Measurements from ENCODE around the gene GRK4. TPM values are rescaled to one million over a fixed set of nuclear protein-coding genes. Genes with fewer than 3 reads are reported as not detected.

GRK4 gene
- total RNA-seq, 1 donor from 2014 or later = 1.3 TPM

GRCh38 chr4:3019145-3019846 is 55.9 kb downstream of the GRK4 start:
- no peaks in the 10 kb centered on the region for H3K36me3 Mint-ChIP-seq
- no peaks in the 10 kb centered on the region for H3K9me3 ChIP-seq (ENCODE audit: low read depth)
- H3K27ac Mint-ChIP-seq = peak overlapping the region; percentile 57
- no peak overlapping the region for H3K4me2 ChIP-seq
- no peaks in the 10 kb centered on the region for H3K79me2 ChIP-seq (ENCODE audit: low read depth)
- H3K27me3 Mint-ChIP-seq (ENCODE audit: insufficient read depth, low read depth) = peaks cover 5% of the 10 kb centered on the region
- H3F3A ChIP-seq (ENCODE audit: low read depth) = no peaks in the 10 kb centered on the region
- no peak overlapping the region for H3K27ac ChIP-seq
- H3K4me1 ChIP-seq = no peaks in the 10 kb centered on the region
- H3K27me3 ChIP-seq = no peaks in the 10 kb centered on the region
- H3K9ac ChIP-seq = no peak overlapping the region
- no peak for DNase-seq (ENCODE audit: low spot score)
- H3K4me1 Mint-ChIP-seq = peaks cover 11% of the 10 kb centered on the region
- H3K9me3 Mint-ChIP-seq = peaks cover 5% of the 10 kb centered on the region
- H3K4me3 ChIP-seq = no peak overlapping the region
- TF ChIP-seq EZH2 (IDR thresholded peaks at IDR 0.05) = no peak
- TF ChIP-seq, protein P1, sequence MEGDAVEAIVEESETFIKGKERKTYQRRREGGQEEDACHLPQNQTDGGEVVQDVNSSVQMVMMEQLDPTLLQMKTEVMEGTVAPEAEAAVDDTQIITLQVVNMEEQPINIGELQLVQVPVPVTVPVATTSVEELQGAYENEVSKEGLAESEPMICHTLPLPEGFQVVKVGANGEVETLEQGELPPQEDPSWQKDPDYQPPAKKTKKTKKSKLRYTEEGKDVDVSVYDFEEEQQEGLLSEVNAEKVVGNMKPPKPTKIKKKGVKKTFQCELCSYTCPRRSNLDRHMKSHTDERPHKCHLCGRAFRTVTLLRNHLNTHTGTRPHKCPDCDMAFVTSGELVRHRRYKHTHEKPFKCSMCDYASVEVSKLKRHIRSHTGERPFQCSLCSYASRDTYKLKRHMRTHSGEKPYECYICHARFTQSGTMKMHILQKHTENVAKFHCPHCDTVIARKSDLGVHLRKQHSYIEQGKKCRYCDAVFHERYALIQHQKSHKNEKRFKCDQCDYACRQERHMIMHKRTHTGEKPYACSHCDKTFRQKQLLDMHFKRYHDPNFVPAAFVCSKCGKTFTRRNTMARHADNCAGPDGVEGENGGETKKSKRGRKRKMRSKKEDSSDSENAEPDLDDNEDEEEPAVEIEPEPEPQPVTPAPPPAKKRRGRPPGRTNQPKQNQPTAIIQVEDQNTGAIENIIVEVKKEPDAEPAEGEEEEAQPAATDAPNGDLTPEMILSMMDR (IDR thresholded peaks at IDR 0.05) = no peak
- TF ChIP-seq EZH2phosphoT487 (IDR thresholded peaks at IDR 0.05) = no peak
- no peak overlapping the region for H2AFZ ChIP-seq (replicated peaks)
- H4K20me1 ChIP-seq (ENCODE audit: low read depth) = no peaks in the 10 kb centered on the region
- H3K4me3 Mint-ChIP-seq = no peak overlapping the region
- no peaks in the 10 kb centered on the region for H3K36me3 ChIP-seq

DNA sequence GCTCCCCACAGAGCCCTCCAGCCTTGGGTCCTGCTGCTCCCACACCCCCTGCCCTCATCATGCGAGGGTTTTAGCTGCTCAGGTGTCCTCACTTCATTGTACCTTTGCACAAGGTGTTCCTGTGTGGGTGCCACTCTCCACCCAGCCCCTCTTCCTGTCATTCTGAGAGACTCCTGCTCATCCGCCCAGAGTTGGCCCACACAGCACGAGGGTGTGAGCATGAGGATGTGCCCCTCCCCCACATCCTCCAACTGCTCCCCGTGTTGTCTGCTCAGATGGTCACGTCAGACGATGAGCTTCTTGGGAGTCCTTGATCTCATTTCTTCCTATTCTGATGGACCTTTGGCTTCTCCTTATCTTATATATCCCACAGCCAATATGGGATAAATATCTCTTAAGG is 57.8 kb downstream of the GRK4 start:
- H3K27ac Mint-ChIP-seq = no peak overlapping the region
- H3K27me3 ChIP-seq = no peaks in the 10 kb centered on the region
- no peaks in the 10 kb centered on the region for H3K36me3 ChIP-seq
- no peaks in the 10 kb centered on the region for H3K79me2 ChIP-seq (ENCODE audit: low read depth)
- no peak overlapping the region for H2AFZ ChIP-seq (replicated peaks)
- H3K4me1 Mint-ChIP-seq = peaks cover 11% of the 10 kb centered on the region
- H3F3A ChIP-seq (ENCODE audit: low read depth) = no peaks in the 10 kb centered on the region
- H3K36me3 Mint-ChIP-seq = no peaks in the 10 kb centered on the region
- H3K4me3 ChIP-seq = no peak overlapping the region
- H4K20me1 ChIP-seq (ENCODE audit: low read depth) = no peaks in the 10 kb centered on the region
- H3K9ac ChIP-seq = no peak overlapping the region
- H3K9me3 ChIP-seq (ENCODE audit: low read depth) = no peaks in the 10 kb centered on the region
- no peak for DNase-seq (ENCODE audit: low spot score)
- H3K4me1 ChIP-seq = no peaks in the 10 kb centered on the region
- H3K27ac ChIP-seq = no peak overlapping the region
- H3K9me3 Mint-ChIP-seq = peaks cover 5% of the 10 kb centered on the region
- TF ChIP-seq EZH2 (IDR thresholded peaks at IDR 0.05) (no peak), EZH2phosphoT487 (IDR thresholded peaks at IDR 0.05) (no peak)
- TF ChIP-seq, protein P1 (IDR thresholded peaks at IDR 0.05) = no peak
- H3K27me3 Mint-ChIP-seq (ENCODE audit: insufficient read depth, low read depth) = peaks cover 5% of the 10 kb centered on the region
- H3K4me3 Mint-ChIP-seq = no peak overlapping the region
- H3K4me2 ChIP-seq = no peak overlapping the region

DNA sequence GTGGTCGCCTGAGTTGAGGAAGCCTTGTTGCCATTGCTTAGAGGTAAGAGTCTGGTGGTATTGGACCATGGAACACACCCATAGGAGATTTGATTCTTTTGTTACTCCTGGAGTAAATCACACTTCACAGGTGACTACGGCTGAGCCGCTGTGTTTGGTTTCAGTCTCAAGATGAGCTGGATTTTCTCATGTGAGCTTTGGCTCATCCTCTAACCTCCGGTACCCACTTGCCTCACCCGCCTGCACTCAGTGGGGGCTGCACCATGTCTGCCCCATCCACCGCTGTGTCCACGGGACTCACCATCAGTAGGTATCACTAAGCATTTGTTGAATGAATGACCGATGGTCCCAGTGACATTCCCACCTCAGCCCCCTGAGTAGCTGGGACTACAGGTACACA is 58.3 kb downstream of the GRK4 start:
- Mint-ChIP-seq H3K36me3 (no peaks in the 10 kb centered on the region), H3K27me3 (ENCODE audit: insufficient read depth, low read depth) (peaks cover 5% of the 10 kb centered on the region), H3K4me3 (no peak overlapping the region), H3K9me3 (peaks cover 5% of the 10 kb centered on the region), H3K4me1 (peaks cover 11% of the 10 kb centered on the region), H3K27ac (no peak overlapping the region)
- H3K4me3 ChIP-seq = no peak overlapping the region
- H3K27ac ChIP-seq = no peak overlapping the region
- H3K9ac ChIP-seq = no peak overlapping the region
- no peaks in the 10 kb centered on the region for H3K79me2 ChIP-seq (ENCODE audit: low read depth)
- no peaks in the 10 kb centered on the region for H4K20me1 ChIP-seq (ENCODE audit: low read depth)
- no peak for TF ChIP-seq EZH2 (IDR thresholded peaks at IDR 0.05)
- TF ChIP-seq EZH2phosphoT487 (IDR thresholded peaks at IDR 0.05) = no peak
- TF ChIP-seq, protein P1 (IDR thresholded peaks at IDR 0.05) = no peak
- H3K36me3 ChIP-seq = no peaks in the 10 kb centered on the region
- no peaks in the 10 kb centered on the region for H3F3A ChIP-seq (ENCODE audit: low read depth)
- no peak for DNase-seq (ENCODE audit: low spot score)
- H3K4me2 ChIP-seq = no peak overlapping the region
- H2AFZ ChIP-seq (replicated peaks) = no peak overlapping the region
- H3K27me3 ChIP-seq = no peaks in the 10 kb centered on the region
- H3K9me3 ChIP-seq (ENCODE audit: low read depth) = no peaks in the 10 kb centered on the region
- no peaks in the 10 kb centered on the region for H3K4me1 ChIP-seq
